Measurements from ENCODE around the gene EYS.

The EYS gene

DNA sequence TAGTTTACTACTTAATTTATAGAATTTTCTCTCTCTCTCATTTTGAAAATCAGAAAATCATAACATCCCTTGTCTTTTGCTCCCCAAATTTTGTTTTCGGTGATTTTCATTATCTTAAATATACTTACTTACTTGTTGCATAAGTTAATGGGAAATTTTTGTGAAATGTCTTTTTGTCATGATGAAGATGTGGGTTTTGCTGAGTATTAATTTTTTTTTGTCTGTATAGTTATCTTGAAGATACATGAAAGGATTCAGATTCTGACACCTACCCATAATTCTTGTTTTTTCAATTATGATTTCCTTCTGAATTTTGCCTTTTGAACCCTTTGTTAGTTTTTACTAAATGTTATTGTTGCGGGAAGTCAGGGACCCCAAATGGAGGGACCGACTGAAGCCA is 817.9 kb downstream of the EYS start:
- Histone ChIP-seq H2AFZ (no peak overlapping the region), H3K27ac (no peak overlapping the region), H3K4me2 (ENCODE audit: low read length) (no peak overlapping the region), H3K27me3 (ENCODE audit: control insufficient read depth, insufficient read depth, low read length) (no peaks in the 10 kb centered on the region), H3K36me3 (ENCODE audit: control insufficient read depth, insufficient read depth, low read length) (no peaks in the 10 kb centered on the region), H3K9ac (no peak overlapping the region), H3K4me1 (no peaks in the 10 kb centered on the region), H3K9me3 (ENCODE audit: control insufficient read depth, low read length) (no peaks in the 10 kb centered on the region), H3K4me3 (ENCODE audit: low read depth, low read length) (no peak overlapping the region), H3K79me2 (no peaks in the 10 kb centered on the region)
- TF ChIP-seq, protein P1, sequence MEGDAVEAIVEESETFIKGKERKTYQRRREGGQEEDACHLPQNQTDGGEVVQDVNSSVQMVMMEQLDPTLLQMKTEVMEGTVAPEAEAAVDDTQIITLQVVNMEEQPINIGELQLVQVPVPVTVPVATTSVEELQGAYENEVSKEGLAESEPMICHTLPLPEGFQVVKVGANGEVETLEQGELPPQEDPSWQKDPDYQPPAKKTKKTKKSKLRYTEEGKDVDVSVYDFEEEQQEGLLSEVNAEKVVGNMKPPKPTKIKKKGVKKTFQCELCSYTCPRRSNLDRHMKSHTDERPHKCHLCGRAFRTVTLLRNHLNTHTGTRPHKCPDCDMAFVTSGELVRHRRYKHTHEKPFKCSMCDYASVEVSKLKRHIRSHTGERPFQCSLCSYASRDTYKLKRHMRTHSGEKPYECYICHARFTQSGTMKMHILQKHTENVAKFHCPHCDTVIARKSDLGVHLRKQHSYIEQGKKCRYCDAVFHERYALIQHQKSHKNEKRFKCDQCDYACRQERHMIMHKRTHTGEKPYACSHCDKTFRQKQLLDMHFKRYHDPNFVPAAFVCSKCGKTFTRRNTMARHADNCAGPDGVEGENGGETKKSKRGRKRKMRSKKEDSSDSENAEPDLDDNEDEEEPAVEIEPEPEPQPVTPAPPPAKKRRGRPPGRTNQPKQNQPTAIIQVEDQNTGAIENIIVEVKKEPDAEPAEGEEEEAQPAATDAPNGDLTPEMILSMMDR (IDR thresholded peaks at IDR 0.05), result no peak

DNA sequence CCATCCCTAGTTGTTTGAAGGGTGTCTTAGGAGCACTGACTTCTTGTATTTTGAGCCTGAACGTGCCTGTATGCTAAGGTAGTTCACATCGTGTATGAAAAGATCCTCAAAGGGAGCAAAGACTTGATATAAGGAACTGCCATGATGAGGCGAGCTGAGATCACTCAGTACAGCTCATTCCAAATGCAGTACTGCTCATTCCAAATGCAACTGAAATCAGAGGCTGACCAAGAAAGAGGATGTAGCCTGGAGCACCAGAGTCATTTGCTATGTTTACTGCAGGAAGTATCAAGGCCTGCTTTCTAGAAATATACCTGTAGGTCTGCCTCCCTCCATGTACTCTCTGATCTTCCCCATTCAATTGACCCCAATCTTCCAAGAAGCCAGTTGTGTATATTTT is 832.2 kb downstream of the EYS start:
- Histone ChIP-seq H3K4me3 (ENCODE audit: low read depth, low read length) (no peak overlapping the region), H3K27ac (no peak overlapping the region), H2AFZ (no peak overlapping the region), H3K27me3 (ENCODE audit: control insufficient read depth, insufficient read depth, low read length) (no peaks in the 10 kb centered on the region), H3K9me3 (ENCODE audit: control insufficient read depth, low read length) (no peaks in the 10 kb centered on the region), H3K4me1 (no peaks in the 10 kb centered on the region), H3K79me2 (no peaks in the 10 kb centered on the region), H3K36me3 (ENCODE audit: control insufficient read depth, insufficient read depth, low read length) (no peaks in the 10 kb centered on the region), H3K9ac (no peak overlapping the region), H3K4me2 (ENCODE audit: low read length) (no peak overlapping the region)
- TF ChIP-seq, protein P1 (IDR thresholded peaks at IDR 0.05), result no peak

DNA sequence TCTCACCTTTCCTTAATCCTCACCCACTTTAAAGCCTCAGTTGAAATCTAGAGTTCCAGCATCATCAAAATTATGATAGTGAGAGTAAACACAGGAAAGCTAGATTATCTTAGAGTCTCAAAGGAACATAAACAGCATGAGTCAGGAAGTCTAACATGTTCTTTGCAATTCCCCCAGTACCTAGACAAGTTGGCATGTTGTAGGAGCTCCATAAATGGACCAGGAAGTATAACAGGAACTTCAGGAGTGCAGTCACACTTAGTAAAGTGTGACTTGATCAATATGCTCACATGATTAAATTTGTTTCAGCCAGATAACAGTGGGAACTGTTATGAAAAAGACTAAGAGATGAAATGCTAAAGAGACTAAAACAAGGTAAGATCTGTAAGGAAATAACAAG is 834.4 kb downstream of the EYS start:
- H3K27me3 ChIP-seq (ENCODE audit: control insufficient read depth, insufficient read depth, low read length), result no peaks in the 10 kb centered on the region
- no peak overlapping the region for H3K9ac ChIP-seq
- no peaks in the 10 kb centered on the region for H3K36me3 ChIP-seq (ENCODE audit: control insufficient read depth, insufficient read depth, low read length)
- H3K4me3 ChIP-seq (ENCODE audit: low read depth, low read length), result no peak overlapping the region
- H3K4me1 ChIP-seq, result no peaks in the 10 kb centered on the region
- H3K79me2 ChIP-seq, result no peaks in the 10 kb centered on the region
- H3K9me3 ChIP-seq (ENCODE audit: control insufficient read depth, low read length), result no peaks in the 10 kb centered on the region
- H2AFZ ChIP-seq, result no peak overlapping the region
- H3K27ac ChIP-seq, result no peak overlapping the region
- H3K4me2 ChIP-seq (ENCODE audit: low read length), result no peak overlapping the region
- TF ChIP-seq, protein P1 (IDR thresholded peaks at IDR 0.05), result no peak

DNA sequence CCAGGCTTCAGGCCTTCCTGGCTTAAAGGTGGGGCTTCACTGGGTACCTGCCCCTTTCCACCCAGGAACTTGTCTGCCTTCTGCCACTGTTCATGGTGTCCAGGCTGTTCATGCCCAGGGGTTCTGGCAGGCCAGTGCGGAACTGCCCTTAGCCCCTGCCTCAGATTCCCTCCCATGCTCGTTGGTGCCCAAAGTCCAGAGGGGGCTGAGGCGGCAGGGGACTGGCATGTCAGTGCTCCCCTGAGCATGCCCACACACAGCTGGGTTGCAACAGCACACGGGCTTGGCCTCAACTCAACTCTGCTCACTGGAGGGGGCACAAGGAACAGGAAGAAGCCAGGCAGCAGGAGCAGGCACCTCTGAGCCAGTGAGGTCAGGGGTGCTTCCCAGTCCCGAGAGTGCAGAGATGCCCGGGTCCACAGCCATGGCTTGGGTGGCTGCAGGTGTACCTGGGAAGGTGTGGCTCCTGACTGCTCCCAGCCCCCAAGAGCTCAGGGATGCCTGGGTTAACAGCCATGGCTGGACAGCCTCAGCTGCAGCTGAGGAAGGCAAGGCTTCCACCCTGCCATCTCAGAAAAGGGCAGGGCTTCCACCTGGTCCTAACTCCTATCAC is 845.9 kb downstream of the EYS start:
- no peaks in the 10 kb centered on the region for H3K79me2 ChIP-seq
- no peak overlapping the region for H3K9ac ChIP-seq
- no peak overlapping the region for H3K4me2 ChIP-seq (ENCODE audit: low read length)
- H3K27ac ChIP-seq, result no peak overlapping the region
- no peaks in the 10 kb centered on the region for H3K36me3 ChIP-seq (ENCODE audit: control insufficient read depth, insufficient read depth, low read length)
- TF ChIP-seq, protein P1 (IDR thresholded peaks at IDR 0.05), result no peak
- no peaks in the 10 kb centered on the region for H3K9me3 ChIP-seq (ENCODE audit: control insufficient read depth, low read length)
- no peaks in the 10 kb centered on the region for H3K27me3 ChIP-seq (ENCODE audit: control insufficient read depth, insufficient read depth, low read length)
- no peaks in the 10 kb centered on the region for H3K4me1 ChIP-seq
- no peak overlapping the region for H3K4me3 ChIP-seq (ENCODE audit: low read depth, low read length)
- no peak overlapping the region for H2AFZ ChIP-seq

DNA sequence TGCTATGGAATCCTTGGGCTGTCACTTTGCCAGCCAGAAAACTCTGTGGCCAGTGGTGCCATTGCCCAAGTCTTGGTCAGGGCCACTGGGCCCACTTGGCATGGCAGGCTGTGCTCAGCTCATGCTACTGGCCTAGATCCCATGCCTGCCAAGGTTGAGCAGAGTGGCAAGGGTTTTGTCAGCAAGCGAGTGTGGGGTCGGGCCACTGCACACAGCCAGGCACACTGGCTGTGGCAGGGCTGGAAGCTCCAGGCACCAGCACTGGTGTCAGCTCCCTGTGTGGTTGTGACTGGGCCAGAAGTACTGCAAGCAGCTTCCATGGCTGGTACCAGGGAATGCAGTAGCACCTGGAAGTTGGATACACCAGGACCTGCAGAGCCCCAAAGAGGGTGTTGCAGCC is 846.8 kb downstream of the EYS start:
- no peaks in the 10 kb centered on the region for H3K36me3 ChIP-seq (ENCODE audit: control insufficient read depth, insufficient read depth, low read length)
- H2AFZ ChIP-seq, result no peak overlapping the region
- H3K4me1 ChIP-seq, result no peaks in the 10 kb centered on the region
- no peak overlapping the region for H3K9ac ChIP-seq
- no peaks in the 10 kb centered on the region for H3K9me3 ChIP-seq (ENCODE audit: control insufficient read depth, low read length)
- no peak overlapping the region for H3K4me2 ChIP-seq (ENCODE audit: low read length)
- TF ChIP-seq, protein P1 (IDR thresholded peaks at IDR 0.05), result no peak
- H3K27ac ChIP-seq, result no peak overlapping the region
- no peak overlapping the region for H3K4me3 ChIP-seq (ENCODE audit: low read depth, low read length)
- H3K27me3 ChIP-seq (ENCODE audit: control insufficient read depth, insufficient read depth, low read length), result no peaks in the 10 kb centered on the region
- no peaks in the 10 kb centered on the region for H3K79me2 ChIP-seq

All from parathyroid adenoma (tissue), 2 donors.